Calu3 (cell line): ENCODE results near the gene ZMYM1. TPM values are rescaled to one million over a fixed set of nuclear protein-coding genes. Genes with fewer than 3 reads are reported as not detected.
"Not testable (repeated sequence)": the region's sequence is repeated elsewhere in the genome, so short reads cannot be mapped to it uniquely, and the experiment has no call there.

Source experiments
- BruUV-seq: library from RNA; stranded (reverse); fragments of 400-500 nt; replicated peaks from 2 replicates; lab custom pipeline; 2021; lab: Mats Ljungman, UMichigan
- CTCF ChIA-PET: fragments of 300-600 bp; sonication (Branson Sonifier 250); formaldehyde crosslinking; loops from one replicate; lab custom pipeline; 2022; ENCODE audit warnings: antibody characterized with exemption; lab: Charles Lee
- DNase-seq: peaks from one replicate; pipeline ENCODE4 v3.0.0; 2022
- H3K27ac Mint-ChIP-seq: one replicate; pipeline ENCODE4 v1.8.0; 2022; ENCODE audit warnings: mixed read lengths; ENCODE audit not compliant: unreplicated experiment
- H3K27me3 Mint-ChIP-seq: one replicate; pipeline ENCODE4 v1.8.0; 2022; ENCODE audit warnings: mixed read lengths; ENCODE audit not compliant: unreplicated experiment
- H3K36me3 Mint-ChIP-seq: one replicate; pipeline ENCODE4 v1.8.0; 2022; ENCODE audit warnings: mild to moderate bottlenecking, moderate library complexity, mixed read lengths; ENCODE audit not compliant: insufficient read depth, unreplicated experiment
- H3K4me1 Mint-ChIP-seq: one replicate; pipeline ENCODE4 v1.8.0; 2022; ENCODE audit warnings: mild to moderate bottlenecking, low read depth, mixed read lengths; ENCODE audit not compliant: unreplicated experiment
- H3K4me3 Mint-ChIP-seq: one replicate; pipeline ENCODE4 v1.8.0; 2022; ENCODE audit warnings: mild to moderate bottlenecking, low read depth, moderate library complexity, mixed read lengths; ENCODE audit not compliant: unreplicated experiment
- H3K9me3 Mint-ChIP-seq: one replicate; pipeline ENCODE4 v1.8.0; 2022; ENCODE audit warnings: low read depth, mixed read lengths; ENCODE audit not compliant: unreplicated experiment
- intact Hi-C: fragments of 100-400 bp; cut with micrococcal nuclease; formaldehyde crosslinking; loops from one replicate; pipeline ENCODE4 v1.10.0; 2022; ENCODE audit not compliant: unreplicated experiment
- total RNA-seq: library from RNA; stranded (reverse); gene quantifications from 2 replicates; pipeline ENCODE4 v1.2.3, GENCODE V29; 2022
- TF ChIP-seq, protein P1 (sequence below): fragments of 200-600 bp; IDR thresholded peaks from one replicate; pipeline ENCODE4 v1.8.0; 2022; ENCODE audit warnings: antibody characterized with exemption; ENCODE audit not compliant: unreplicated experiment

Gene ZMYM1
- total RNA-seq, 1 experiment from 2014 or later: 40.2 TPM

DNA sequence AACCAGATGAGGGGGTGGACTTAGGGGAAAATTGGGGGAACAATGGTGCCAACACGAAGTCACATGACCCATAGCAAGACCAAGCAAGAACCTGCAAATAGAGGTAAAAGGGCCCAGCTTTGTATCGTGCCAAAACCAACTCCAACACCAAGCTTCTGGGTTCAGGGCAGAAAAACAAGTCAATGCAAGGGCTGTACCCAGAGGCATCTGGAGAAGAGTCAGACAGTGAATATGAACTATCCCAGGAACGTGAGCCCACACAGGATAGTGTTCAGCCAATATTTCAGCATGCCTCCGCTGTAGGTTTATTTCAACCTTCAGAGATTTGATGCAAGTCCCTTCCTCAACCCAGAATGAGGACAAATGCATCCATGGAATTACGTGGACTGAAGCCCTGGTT lies 32.5 kb upstream of the ZMYM1 start:
- Mint-ChIP-seq H3K27me3 (peaks cover 10% of the 10 kb centered on the region), H3K9me3 (no peaks in the 10 kb centered on the region), H3K27ac (no peak overlapping the region), H3K4me3 (no peak overlapping the region), H3K4me1 (peaks cover 10% of the 10 kb centered on the region), H3K36me3 (no peaks in the 10 kb centered on the region)
- CTCF ChIA-PET: interaction anchor here (0.6 kb wide), 1 partner anchor 152 kb away, joined by 6 read pairs; no protein-coding TSS in a partner anchor
- BruUV-seq: no TSS peak
- no peak for DNase-seq
- intact Hi-C loops: no loop called here
- TF ChIP-seq, protein P1, sequence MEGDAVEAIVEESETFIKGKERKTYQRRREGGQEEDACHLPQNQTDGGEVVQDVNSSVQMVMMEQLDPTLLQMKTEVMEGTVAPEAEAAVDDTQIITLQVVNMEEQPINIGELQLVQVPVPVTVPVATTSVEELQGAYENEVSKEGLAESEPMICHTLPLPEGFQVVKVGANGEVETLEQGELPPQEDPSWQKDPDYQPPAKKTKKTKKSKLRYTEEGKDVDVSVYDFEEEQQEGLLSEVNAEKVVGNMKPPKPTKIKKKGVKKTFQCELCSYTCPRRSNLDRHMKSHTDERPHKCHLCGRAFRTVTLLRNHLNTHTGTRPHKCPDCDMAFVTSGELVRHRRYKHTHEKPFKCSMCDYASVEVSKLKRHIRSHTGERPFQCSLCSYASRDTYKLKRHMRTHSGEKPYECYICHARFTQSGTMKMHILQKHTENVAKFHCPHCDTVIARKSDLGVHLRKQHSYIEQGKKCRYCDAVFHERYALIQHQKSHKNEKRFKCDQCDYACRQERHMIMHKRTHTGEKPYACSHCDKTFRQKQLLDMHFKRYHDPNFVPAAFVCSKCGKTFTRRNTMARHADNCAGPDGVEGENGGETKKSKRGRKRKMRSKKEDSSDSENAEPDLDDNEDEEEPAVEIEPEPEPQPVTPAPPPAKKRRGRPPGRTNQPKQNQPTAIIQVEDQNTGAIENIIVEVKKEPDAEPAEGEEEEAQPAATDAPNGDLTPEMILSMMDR: no peak

DNA sequence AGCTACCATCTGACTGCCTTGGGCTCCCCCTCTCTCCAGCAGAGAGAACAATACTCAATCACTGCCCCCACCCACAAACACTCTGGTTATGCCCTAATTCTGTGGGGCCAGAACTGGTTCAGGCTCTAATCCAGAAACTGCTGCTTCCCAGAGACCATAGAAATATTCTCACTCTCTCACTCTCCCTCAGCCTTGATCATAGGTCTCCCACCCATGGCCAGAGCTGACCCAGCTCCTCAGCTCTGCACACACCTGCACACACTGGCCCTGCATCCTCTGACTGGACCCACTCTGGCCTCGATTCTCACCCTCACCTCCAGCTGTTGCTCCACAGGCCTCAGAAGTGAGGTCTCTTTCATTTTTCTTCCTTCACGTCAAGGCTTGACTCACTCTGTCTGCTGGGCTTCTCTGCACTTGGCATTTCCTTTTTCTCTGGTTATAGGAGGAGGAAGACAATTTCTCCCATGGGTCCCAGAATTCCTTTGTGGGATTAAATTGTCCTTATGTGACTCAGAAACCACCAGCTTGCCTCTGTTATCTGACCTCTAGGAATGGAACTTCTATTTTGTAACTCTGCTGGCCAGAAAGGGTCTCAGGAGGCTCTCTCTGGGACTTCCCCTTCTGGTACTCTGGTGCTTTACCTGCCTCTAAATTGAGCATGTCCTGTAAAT lies 31.9 kb upstream of the ZMYM1 start:
- Mint-ChIP-seq H3K36me3 (no peaks in the 10 kb centered on the region), H3K27ac (peak overlapping the region; percentile 14), H3K4me1 (peaks cover 10% of the 10 kb centered on the region), H3K27me3 (peaks cover 10% of the 10 kb centered on the region), H3K4me3 (no peak overlapping the region), H3K9me3 (no peaks in the 10 kb centered on the region)
- CTCF ChIA-PET: no interaction called here
- TF ChIP-seq, protein P1: no peak
- intact Hi-C loops: no loop called here
- DNase-seq: no peak
- no TSS peak for BruUV-seq

DNA sequence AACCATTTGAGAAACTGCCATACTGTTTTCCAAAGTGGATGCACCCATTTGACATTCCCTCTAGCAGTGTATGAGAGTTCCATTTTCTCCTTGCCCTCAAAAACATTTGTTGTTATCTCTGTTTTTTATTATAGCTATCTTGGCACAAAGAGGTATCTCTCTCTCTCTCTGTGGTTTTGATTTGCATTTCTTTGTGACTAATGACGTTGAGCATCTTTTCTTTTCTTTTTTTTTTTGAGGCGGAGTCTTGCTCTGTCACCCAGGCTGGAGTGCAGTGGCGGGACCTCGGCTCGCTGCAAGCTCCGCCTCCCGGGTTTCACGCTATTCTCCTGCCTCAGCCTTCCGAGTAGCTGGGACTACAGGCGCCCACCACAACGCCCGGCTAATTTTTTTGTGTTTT lies 30.1 kb upstream of the ZMYM1 start:
- no peaks in the 10 kb centered on the region for H3K36me3 Mint-ChIP-seq
- intact Hi-C loops: no loop called here
- H3K27me3 Mint-ChIP-seq: peaks cover 10% of the 10 kb centered on the region
- no peak overlapping the region for H3K27ac Mint-ChIP-seq
- peaks cover 10% of the 10 kb centered on the region for H3K4me1 Mint-ChIP-seq
- no peaks in the 10 kb centered on the region for H3K9me3 Mint-ChIP-seq
- TF ChIP-seq, protein P1: no peak
- no peak overlapping the region for H3K4me3 Mint-ChIP-seq
- CTCF ChIA-PET: interaction anchor here (1.1 kb wide), 1 partner anchor 17 kb away, joined by 4 read pairs; the partner anchor contains the start of gene ZMYM6
- BruUV-seq: no TSS peak
- DNase-seq: no peak

DNA sequence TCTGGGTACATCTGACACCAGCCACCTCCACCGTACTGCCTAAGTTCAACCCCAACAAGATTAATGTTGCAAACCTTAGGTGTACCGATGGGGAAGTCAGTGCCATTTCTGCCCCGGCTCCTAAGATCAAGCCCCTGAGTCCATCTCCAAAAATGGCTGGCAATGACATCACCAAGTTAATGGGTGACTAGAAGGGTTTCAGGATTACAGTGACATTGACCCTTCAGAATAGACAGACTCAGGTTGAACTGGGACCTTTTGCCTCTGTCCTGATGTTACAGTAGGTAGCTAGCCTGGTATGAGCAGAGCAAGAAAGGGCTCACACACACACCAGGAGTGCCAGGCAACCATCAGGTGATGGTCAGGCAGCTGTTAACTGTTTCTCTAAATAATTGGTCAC lies 25.8 kb upstream of the ZMYM1 start:
- peaks cover 5% of the 10 kb centered on the region for H3K4me1 Mint-ChIP-seq
- intact Hi-C loops: no loop called here
- DNase-seq: no peak
- no peak overlapping the region for H3K4me3 Mint-ChIP-seq
- BruUV-seq: no TSS peak
- H3K36me3 Mint-ChIP-seq: no peaks in the 10 kb centered on the region
- TF ChIP-seq, protein P1: no peak
- H3K27me3 Mint-ChIP-seq: peaks cover 27% of the 10 kb centered on the region
- H3K27ac Mint-ChIP-seq: no peak overlapping the region
- H3K9me3 Mint-ChIP-seq: peaks cover 8% of the 10 kb centered on the region
- CTCF ChIA-PET: no interaction called here

DNA sequence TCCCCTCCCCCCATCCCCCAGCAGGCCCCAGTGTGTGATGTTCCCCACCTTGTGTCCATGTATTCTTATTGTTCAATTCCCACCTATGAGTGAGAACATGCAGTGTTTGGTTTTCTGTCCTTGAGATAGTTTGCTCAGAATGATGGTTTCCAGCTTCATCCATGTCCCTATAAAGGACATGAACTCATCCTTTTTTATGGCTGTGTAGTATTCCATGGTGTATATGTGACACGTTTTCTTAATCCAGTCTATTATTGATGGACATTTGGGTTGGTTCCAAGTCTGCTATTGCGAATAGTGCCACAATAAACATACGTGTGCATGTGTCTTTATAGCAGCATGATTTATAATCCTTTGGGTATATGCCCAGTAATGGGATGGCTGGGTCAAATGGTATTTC lies 24.9 kb upstream of the ZMYM1 start:
- intact Hi-C loops, CTCF ChIA-PET, BruUV-seq, H3K27ac Mint-ChIP-seq, H3K4me3 Mint-ChIP-seq, H3K9me3 Mint-ChIP-seq, H3K36me3 Mint-ChIP-seq, H3K4me1 Mint-ChIP-seq, DNase-seq: not testable (repeated sequence)
- H3K27me3 Mint-ChIP-seq: peaks cover 33% of the 10 kb centered on the region

DNA sequence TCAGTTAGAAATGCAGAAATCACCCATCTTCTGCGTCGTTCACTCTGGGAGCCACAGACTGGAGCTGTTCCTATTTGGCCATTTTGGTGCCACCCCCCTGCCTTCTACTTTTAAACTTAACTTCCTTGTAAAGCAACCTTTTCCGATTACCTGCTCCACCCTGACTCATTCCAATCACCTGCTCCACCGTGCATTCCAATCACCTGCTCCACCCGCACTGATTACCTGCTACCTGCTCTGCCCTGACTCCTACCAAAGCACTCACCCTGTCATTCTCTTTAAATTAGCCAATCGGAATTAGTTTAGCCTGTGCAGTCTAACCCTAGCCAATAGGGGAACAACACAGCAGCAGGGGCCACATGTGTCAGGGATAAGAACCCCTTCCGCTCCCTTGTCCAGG lies 20.9 kb upstream of the ZMYM1 start:
- H3K36me3 Mint-ChIP-seq, CTCF ChIA-PET, BruUV-seq, H3K9me3 Mint-ChIP-seq, H3K27ac Mint-ChIP-seq, H3K4me1 Mint-ChIP-seq, intact Hi-C loops, H3K4me3 Mint-ChIP-seq, DNase-seq: not testable (repeated sequence)
- H3K27me3 Mint-ChIP-seq: peaks cover 23% of the 10 kb centered on the region
